ENCODE data around the gene HPSE2.
"Not testable (repeated sequence)": the region's sequence is repeated elsewhere in the genome, so short reads cannot be mapped to it uniquely, and the experiment has no call there.

The HPSE2 gene

DNA sequence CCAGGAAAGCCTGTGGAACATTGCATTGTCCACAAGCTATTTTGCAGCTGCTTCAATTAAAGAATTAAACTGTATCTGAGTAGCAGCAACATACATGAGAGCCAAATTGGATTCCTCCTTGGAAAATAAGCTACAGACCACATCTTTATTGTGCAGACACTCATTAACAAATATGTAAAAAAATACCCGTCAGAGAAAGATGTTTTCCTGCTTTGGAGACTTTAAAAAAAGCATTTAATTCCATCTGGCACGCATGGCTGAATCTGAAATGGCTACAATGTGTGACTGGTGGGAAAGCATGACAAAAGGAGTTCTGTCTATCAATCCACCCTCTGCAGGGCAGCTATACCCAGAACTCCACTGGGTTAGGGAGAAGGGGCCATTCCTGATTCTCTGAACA, 715.8 kb downstream of the HPSE2 start:
- TF ChIP-seq, protein P1, sequence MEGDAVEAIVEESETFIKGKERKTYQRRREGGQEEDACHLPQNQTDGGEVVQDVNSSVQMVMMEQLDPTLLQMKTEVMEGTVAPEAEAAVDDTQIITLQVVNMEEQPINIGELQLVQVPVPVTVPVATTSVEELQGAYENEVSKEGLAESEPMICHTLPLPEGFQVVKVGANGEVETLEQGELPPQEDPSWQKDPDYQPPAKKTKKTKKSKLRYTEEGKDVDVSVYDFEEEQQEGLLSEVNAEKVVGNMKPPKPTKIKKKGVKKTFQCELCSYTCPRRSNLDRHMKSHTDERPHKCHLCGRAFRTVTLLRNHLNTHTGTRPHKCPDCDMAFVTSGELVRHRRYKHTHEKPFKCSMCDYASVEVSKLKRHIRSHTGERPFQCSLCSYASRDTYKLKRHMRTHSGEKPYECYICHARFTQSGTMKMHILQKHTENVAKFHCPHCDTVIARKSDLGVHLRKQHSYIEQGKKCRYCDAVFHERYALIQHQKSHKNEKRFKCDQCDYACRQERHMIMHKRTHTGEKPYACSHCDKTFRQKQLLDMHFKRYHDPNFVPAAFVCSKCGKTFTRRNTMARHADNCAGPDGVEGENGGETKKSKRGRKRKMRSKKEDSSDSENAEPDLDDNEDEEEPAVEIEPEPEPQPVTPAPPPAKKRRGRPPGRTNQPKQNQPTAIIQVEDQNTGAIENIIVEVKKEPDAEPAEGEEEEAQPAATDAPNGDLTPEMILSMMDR (IDR thresholded peaks at IDR 0.05; ENCODE audit: low read depth, low read length) = no peak
- DNase-seq (ENCODE audit: low read depth, low spot score) = no peak
- in situ Hi-C loops (cut with HindIII; ENCODE audit: low sequenced_read_pairs) = no loop called here
- no peak overlapping the region for H3K4me3 ChIP-seq (ENCODE audit: low read depth, low read length)

DNA sequence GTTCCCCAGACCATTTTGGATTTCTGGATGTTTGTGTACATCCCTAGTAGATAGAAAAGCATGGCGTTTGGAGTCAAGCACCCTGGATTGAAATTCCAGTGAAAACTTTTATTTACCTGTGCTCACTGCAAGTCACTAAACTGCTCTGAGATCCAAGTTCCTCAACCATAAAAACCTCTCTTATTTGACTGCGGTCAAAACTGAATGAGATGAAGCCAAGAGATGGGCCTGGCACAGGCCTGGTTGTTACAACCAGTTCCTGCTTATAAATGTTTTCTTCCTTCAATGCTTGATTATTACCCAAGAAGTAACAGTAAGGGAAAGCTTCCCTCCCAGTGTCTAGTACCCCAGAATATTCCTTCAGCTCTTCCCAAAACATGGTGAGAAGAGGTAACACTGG, 718.0 kb downstream of the HPSE2 start:
- in situ Hi-C loops (cut with HindIII; ENCODE audit: low sequenced_read_pairs) = no loop called here
- no peak overlapping the region for H3K4me3 ChIP-seq (ENCODE audit: low read depth, low read length)
- TF ChIP-seq, protein P1 (IDR thresholded peaks at IDR 0.05; ENCODE audit: low read depth, low read length) = no peak
- DNase-seq (ENCODE audit: low read depth, low spot score) = no peak

DNA sequence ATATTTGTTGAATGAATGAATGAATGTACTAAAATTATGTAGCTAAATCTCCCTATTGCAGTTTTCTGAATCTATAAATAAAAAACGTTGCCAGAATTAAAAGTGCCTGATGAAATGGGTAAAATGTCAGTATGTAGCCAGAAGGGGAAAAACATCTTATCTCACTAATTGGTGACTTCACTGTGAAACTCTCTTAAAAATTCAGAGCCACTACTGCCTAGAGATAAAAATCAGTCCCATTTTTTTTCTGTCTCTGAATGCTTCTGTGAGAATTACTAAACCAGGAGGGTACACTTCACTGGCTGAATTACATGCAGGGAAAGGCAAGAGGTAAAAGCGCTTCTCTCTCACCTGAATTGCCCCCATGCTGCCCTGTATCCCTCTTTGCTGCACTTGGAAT, 719.3 kb downstream of the HPSE2 start:
- no peak overlapping the region for H3K4me3 ChIP-seq (ENCODE audit: low read depth, low read length)
- DNase-seq (ENCODE audit: low read depth, low spot score) = no peak
- TF ChIP-seq, protein P1 (IDR thresholded peaks at IDR 0.05; ENCODE audit: low read depth, low read length) = no peak
- in situ Hi-C loops (cut with HindIII; ENCODE audit: low sequenced_read_pairs) = no loop called here

DNA sequence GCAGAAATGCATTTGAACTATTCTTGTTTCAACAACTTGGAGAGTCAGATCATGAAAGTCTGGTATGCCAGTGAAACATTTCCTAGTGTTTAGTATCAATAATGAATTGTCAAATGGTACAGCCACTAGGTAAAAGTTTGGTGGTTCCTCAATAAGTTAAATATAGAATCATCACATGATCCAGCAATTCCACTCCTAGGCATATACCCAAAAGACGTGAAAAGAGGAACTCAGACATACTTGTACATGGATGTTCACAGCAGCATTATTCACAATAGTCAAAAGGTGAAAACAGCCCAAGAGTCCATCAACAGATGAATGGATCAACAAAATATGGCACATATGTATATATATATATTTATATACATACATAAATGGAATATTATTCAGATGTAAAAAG, 721.9 kb downstream of the HPSE2 start:
- TF ChIP-seq, protein P1 (IDR thresholded peaks at IDR 0.05; ENCODE audit: low read depth, low read length) = no peak
- no peak for DNase-seq (ENCODE audit: low read depth, low spot score)
- no peak overlapping the region for H3K4me3 ChIP-seq (ENCODE audit: low read depth, low read length)
- in situ Hi-C loops (cut with HindIII; ENCODE audit: low sequenced_read_pairs) = no loop called here

DNA sequence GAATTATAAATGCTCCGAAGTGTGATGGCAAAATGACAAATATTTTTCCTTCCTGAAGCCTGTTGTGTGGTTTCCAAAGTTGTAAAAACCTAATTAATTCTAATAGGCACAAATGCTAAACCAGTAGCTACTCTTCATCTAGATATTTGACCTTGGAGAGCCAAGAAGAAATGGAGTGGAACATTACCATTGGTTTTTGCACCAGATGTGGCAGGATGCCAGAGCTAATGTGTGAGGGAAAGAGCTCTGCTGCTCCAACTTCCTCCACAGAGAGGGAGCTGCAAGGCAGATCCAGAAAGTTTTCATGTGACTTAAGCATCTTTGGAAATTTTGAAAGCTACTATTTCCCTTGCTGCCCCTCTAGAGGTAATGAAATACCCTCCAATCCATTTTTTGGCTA, 723.8 kb downstream of the HPSE2 start:
- in situ Hi-C loops (cut with HindIII; ENCODE audit: low sequenced_read_pairs) = no loop called here
- no peak for DNase-seq (ENCODE audit: low read depth, low spot score)
- no peak overlapping the region for H3K4me3 ChIP-seq (ENCODE audit: low read depth, low read length)
- TF ChIP-seq, protein P1 (IDR thresholded peaks at IDR 0.05; ENCODE audit: low read depth, low read length) = no peak

DNA sequence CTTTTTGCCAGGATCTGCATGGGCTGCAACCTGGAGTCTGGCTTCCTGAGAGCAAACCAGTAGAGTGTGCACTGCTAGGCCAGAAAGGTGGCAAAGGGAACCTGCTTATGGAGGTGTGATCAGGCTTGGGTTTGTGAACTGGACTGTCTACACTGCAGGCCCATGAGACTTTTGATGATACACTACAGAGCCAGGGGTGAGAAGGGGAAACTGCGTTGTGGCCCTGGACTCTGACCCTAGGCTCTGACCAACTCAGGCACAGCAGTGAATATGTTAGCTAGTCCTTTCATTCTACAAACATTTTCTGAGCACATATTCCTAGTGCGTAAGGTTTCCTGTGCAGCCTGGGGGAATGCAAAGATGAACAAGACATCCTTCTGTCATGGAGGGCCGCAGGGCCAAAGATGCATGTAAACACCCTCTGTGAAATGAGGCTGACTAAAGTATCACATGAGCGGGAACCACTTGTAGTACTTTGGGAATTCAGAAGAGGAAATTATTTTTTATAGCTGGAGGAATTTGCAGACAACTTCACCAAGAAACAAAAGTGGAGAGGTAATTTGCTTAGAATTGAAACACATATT, 725.1 kb downstream of the HPSE2 start:
- H3K4me3 ChIP-seq (ENCODE audit: low read depth, low read length) = no peak overlapping the region
- in situ Hi-C loops (cut with HindIII; ENCODE audit: low sequenced_read_pairs) = no loop called here
- no peak for DNase-seq (ENCODE audit: low read depth, low spot score)
- TF ChIP-seq, protein P1 (IDR thresholded peaks at IDR 0.05; ENCODE audit: low read depth, low read length) = no peak

DNA sequence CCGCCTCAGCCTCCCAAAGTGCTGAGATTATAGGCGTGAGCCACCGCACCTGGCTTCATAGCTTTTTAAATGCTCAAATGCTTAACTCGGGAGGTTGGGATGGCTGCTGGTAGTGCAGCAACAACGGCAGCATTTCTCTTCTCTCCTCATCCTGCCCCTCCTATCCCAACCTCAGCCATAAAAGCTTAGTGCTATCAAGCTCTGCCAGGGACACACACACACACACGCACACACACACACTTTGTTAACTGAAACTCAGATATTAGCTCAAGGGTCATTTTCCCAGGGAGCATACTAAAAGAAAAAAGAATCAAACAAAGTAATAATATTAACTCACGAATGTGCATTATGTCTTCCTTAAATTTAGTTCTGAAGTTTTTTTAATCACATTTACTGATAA, 725.9 kb downstream of the HPSE2 start:
- TF ChIP-seq, protein P1 (IDR thresholded peaks at IDR 0.05; ENCODE audit: low read depth, low read length) = no peak
- no peak overlapping the region for H3K4me3 ChIP-seq (ENCODE audit: low read depth, low read length)
- no peak for DNase-seq (ENCODE audit: low read depth, low spot score)
- in situ Hi-C loops (cut with HindIII; ENCODE audit: low sequenced_read_pairs) = no loop called here

DNA sequence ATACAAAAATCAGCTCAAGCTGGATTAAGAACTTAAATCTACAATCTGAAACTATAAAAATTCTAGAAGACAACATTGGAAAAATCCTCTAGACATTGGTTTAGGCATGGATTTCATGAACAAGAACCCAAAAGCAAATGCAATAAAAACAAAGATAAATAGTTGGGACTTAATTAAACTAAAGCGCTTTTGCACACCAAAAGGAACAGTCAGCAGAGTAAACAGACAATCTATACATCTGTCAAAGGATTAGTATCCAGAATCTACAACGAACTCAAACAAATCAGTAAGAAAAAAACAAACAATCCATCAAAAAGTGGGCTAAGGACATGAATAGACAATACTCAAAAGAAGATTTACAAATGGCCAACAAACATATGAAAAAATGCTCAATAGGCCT, 733.1 kb downstream of the HPSE2 start:
- DNase-seq (ENCODE audit: low read depth, low spot score); in situ Hi-C loops (cut with HindIII; ENCODE audit: low sequenced_read_pairs); H3K4me3 ChIP-seq (ENCODE audit: low read depth, low read length): not testable (repeated sequence)
